A204.1 (cell line): ENCODE results near the gene KRTAP4-7.
"Not testable (repeated sequence)": the region's sequence is repeated elsewhere in the genome, so short reads cannot be mapped to it uniquely, and the experiment has no call there.

Experiments
- FAIRE-seq: peaks from 2 replicates; lab custom pipeline; 2012; peaks lifted over from hg19 to GRCh38; lab: Jason Lieb, UNC

KRTAP4-7 gene

GRCh38 chr17:41111151-41111885 is 27.4 kb downstream of the KRTAP4-7 start:
- FAIRE-seq, result peak; percentile 77

GRCh38 chr17:41116297-41116696 is 32.3 kb downstream of the KRTAP4-7 start:
- FAIRE-seq, result no peak

GRCh38 chr17:41117846-41118386 is 34.0 kb downstream of the KRTAP4-7 start, which contains the start of gene KRTAP4-11:
Gene KRTAP4-11, minus strand, starts transcription at chr17:41118373. Its CDS starts 58 bp downstream, at chr17:41118315.
- not testable (repeated sequence) for FAIRE-seq

- no peak for FAIRE-seq
Measured at GRCh38 chr17:41118721-41119120, 34.8 kb downstream of the KRTAP4-7 start.

- FAIRE-seq, result not testable (repeated sequence)
Measured at GRCh38 chr17:41119696-41120690, 36.0 kb downstream of the KRTAP4-7 start.

GRCh38 chr17:41121742-41122141 is 37.8 kb downstream of the KRTAP4-7 start:
- no peak for FAIRE-seq

- FAIRE-seq, result not testable (repeated sequence)
Measured at GRCh38 chr17:41123292-41123990, 39.5 kb downstream of the KRTAP4-7 start.

- FAIRE-seq, result not testable (repeated sequence)
Measured at GRCh38 chr17:41123991-41124371, 40.0 kb downstream of the KRTAP4-7 start, which contains the start of gene KRTAP4-12. Gene KRTAP4-12, minus strand, starts transcription at chr17:41124182. Its CDS starts 60 bp downstream, at chr17:41124122.

- no peak for FAIRE-seq
Measured at GRCh38 chr17:41125064-41125463, 41.1 kb downstream of the KRTAP4-7 start.

GRCh38 chr17:41126412-41126811 is 42.5 kb downstream of the KRTAP4-7 start:
- no peak for FAIRE-seq

- no peak for FAIRE-seq
Measured at GRCh38 chr17:41127371-41127770, 43.4 kb downstream of the KRTAP4-7 start.

- FAIRE-seq, result no peak
Measured at GRCh38 chr17:41131979-41132378, 48.0 kb downstream of the KRTAP4-7 start.

GRCh38 chr17:41133880-41134735 is 50.2 kb downstream of the KRTAP4-7 start:
- no peak for FAIRE-seq
